ENCODE data around the gene DDX50.

DNA sequence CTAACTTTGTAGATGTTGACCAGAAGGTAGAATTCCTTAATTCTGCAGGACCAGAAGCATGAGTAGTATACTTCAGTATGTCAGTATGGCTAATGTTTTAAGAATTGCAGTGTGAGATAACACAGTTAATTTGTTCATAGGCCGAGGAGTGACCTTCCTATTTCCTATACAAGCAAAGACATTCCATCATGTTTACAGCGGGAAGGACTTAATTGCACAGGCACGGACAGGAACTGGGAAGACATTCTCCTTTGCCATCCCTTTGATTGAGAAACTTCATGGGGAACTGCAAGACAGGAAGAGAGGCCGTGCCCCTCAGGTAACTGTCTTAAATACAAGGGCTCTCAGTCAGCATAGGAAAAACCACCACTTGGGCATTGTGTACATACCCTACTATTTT, 62.0 kb downstream of the DDX50 start:
- TF ChIP-seq, protein P1, sequence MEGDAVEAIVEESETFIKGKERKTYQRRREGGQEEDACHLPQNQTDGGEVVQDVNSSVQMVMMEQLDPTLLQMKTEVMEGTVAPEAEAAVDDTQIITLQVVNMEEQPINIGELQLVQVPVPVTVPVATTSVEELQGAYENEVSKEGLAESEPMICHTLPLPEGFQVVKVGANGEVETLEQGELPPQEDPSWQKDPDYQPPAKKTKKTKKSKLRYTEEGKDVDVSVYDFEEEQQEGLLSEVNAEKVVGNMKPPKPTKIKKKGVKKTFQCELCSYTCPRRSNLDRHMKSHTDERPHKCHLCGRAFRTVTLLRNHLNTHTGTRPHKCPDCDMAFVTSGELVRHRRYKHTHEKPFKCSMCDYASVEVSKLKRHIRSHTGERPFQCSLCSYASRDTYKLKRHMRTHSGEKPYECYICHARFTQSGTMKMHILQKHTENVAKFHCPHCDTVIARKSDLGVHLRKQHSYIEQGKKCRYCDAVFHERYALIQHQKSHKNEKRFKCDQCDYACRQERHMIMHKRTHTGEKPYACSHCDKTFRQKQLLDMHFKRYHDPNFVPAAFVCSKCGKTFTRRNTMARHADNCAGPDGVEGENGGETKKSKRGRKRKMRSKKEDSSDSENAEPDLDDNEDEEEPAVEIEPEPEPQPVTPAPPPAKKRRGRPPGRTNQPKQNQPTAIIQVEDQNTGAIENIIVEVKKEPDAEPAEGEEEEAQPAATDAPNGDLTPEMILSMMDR (IDR thresholded peaks at IDR 0.05), result no peak
- no peak for TF ChIP-seq EP300 (IDR thresholded peaks at IDR 0.05)

Measured in ovary (tissue), 3 donors.